Right atrium auricular region (tissue), 2 donors: ENCODE measurements around the gene CNGA1. TPM values are rescaled to one million over a fixed set of nuclear protein-coding genes. Genes with fewer than 3 reads are reported as not detected.
"Not testable (repeated sequence)": the region's sequence is repeated elsewhere in the genome, so short reads cannot be mapped to it uniquely, and the experiment has no call there.

Source experiments
- DNase-seq: peaks from one replicate; pipeline ENCODE4 v3.0.0-alpha.2; 2019; ENCODE audit warnings: low spot score
- H3K27ac ChIP-seq, 2 donors: fragments of 200-600 bp; sonication (generic); 1 replicate in 1 of 2; 2 replicates in 1 of 2; pipeline ENCODE4 v1.5.1; 2016 to 2019
- H3K27me3 ChIP-seq, 2 donors: fragments of 200-600 bp; sonication (generic); one replicate each; pipeline versions ENCODE4 v1.5.1 to v1.6.0; 2017 to 2019
- H3K36me3 ChIP-seq: fragments of 200-600 bp; sonication (generic); one replicate; pipeline ENCODE4 v1.5.1; 2016
- H3K4me1 ChIP-seq, 2 donors: fragments of 200-600 bp; sonication (generic); one replicate each; pipeline versions ENCODE4 v1.5.1 to v1.6.0; 2017 to 2019
- H3K4me3 ChIP-seq, 2 donors: fragments of 200-600 bp; sonication (generic); 1 replicate in 1 of 2; 2 replicates in 1 of 2; pipeline ENCODE4 v1.5.1; 2017 to 2019; ENCODE audit warnings: mild to moderate bottlenecking in 1 of 2, moderate library complexity in 1 of 2
- H3K9me3 ChIP-seq, 2 donors: fragments of 200-600 bp; sonication (generic); one replicate each; pipeline ENCODE4 v1.5.1; 2019
- CTCF ChIP-seq, 2 donors: fragments of 200-600 bp; sonication (generic); IDR thresholded peaks; one replicate each; pipeline ENCODE4 v1.5.1; 2019; ENCODE audit warnings: antibody characterized with exemption in 2 of 2
- total RNA-seq, 2 donors: library from RNA; depleted of rRNA; stranded (reverse); fragments of >200 nt; gene quantifications; one replicate each; pipeline ENCODE4 v1.1.0, GENCODE V29; 2016

Gene CNGA1
- total RNA-seq, 2 donors from 2014 or later: 0.24 TPM; not detected in 1

GRCh38 chr4:48018112-48018511 lies 1.6 kb upstream of the CNGA1 start:
- no peak for TF ChIP-seq CTCF (IDR thresholded peaks at IDR 0.05)
- Histone ChIP-seq H3K4me3 (no peak overlapping the region), H3K9me3 (no peaks in the 10 kb centered on the region), H3K27me3 (peaks cover 0 to 4% of the 10 kb centered on the region in 2 donors), H3K27ac (no peak overlapping the region), H3K36me3 (no peaks in the 10 kb centered on the region), H3K4me1 (peaks cover 0 to 18% of the 10 kb centered on the region in 2 donors)
- no peak for DNase-seq

- no peak for TF ChIP-seq CTCF (IDR thresholded peaks at IDR 0.05)
- Histone ChIP-seq H3K4me1 (peaks cover 0 to 18% of the 10 kb centered on the region in 2 donors), H3K27ac (peak overlapping the region; percentile 63 to 85), H3K4me3 (peak overlapping the region; percentile 66 to 68), H3K9me3 (no peaks in the 10 kb centered on the region), H3K27me3 (peaks cover 0 to 4% of the 10 kb centered on the region in 2 donors), H3K36me3 (no peaks in the 10 kb centered on the region)
- no peak for DNase-seq
Observed at GRCh38 chr4:48017108-48017571, 659 bp upstream of the CNGA1 start.

GRCh38 chr4:48015678-48016077 lies 803 bp downstream of the CNGA1 start:
- no peak for TF ChIP-seq CTCF (IDR thresholded peaks at IDR 0.05)
- DNase-seq: no peak
- no peaks in the 10 kb centered on the region for H3K36me3 ChIP-seq
- peaks cover 0 to 18% of the 10 kb centered on the region in 2 donors for H3K4me1 ChIP-seq
- no peaks in the 10 kb centered on the region for H3K9me3 ChIP-seq
- no peak overlapping the region for H3K27ac ChIP-seq
- peaks cover 0 to 4% of the 10 kb centered on the region in 2 donors for H3K27me3 ChIP-seq
- H3K4me3 ChIP-seq: peak overlapping the region in 1 of 2 donors; percentile 68

- Histone ChIP-seq H3K9me3 (no peaks in the 10 kb centered on the region), H3K36me3 (no peaks in the 10 kb centered on the region), H3K4me3 (no peak overlapping the region), H3K27ac (no peak overlapping the region), H3K27me3 (peaks cover 0 to 4% of the 10 kb centered on the region in 2 donors), H3K4me1 (peaks cover 0 to 18% of the 10 kb centered on the region in 2 donors)
- TF ChIP-seq CTCF (IDR thresholded peaks at IDR 0.05): no peak
- DNase-seq: no peak
Observed at GRCh38 chr4:48015216-48015615, 1.3 kb downstream of the CNGA1 start.

- Histone ChIP-seq H3K9me3 (peaks cover 0 to 4% of the 10 kb centered on the region in 2 donors), H3K4me1 (peaks cover 0 to 18% of the 10 kb centered on the region in 2 donors), H3K27ac (no peak overlapping the region), H3K27me3 (peaks cover 0 to 4% of the 10 kb centered on the region in 2 donors), H3K4me3 (no peak overlapping the region), H3K36me3 (no peaks in the 10 kb centered on the region)
- no peak for DNase-seq
- TF ChIP-seq CTCF (IDR thresholded peaks at IDR 0.05): no peak
Observed at GRCh38 chr4:48012824-48013223, 3.7 kb downstream of the CNGA1 start.

GRCh38 chr4:48011722-48012121 lies 4.8 kb downstream of the CNGA1 start:
- H3K27ac ChIP-seq: no peak overlapping the region
- peaks cover 0 to 14% of the 10 kb centered on the region in 2 donors for H3K9me3 ChIP-seq
- no peaks in the 10 kb centered on the region for H3K36me3 ChIP-seq
- no peak for DNase-seq
- H3K4me1 ChIP-seq: peaks cover 0 to 10% of the 10 kb centered on the region in 2 donors
- no peak overlapping the region for H3K4me3 ChIP-seq
- H3K27me3 ChIP-seq: no peaks in the 10 kb centered on the region
- no peak for TF ChIP-seq CTCF (IDR thresholded peaks at IDR 0.05)

- not testable (repeated sequence) for H3K27ac ChIP-seq, H3K4me1 ChIP-seq, H3K27me3 ChIP-seq, H3K36me3 ChIP-seq, DNase-seq, H3K4me3 ChIP-seq
- peaks cover 0 to 20% of the 10 kb centered on the region in 2 donors for H3K9me3 ChIP-seq
Observed at GRCh38 chr4:48010906-48011305, 5.6 kb downstream of the CNGA1 start.
